Measurements from ENCODE around the gene ADARB1. TPM values are rescaled to one million over a fixed set of nuclear protein-coding genes. Genes with fewer than 3 reads are reported as not detected.

Gene ADARB1
- total RNA-seq, 1 donor from 2014 or later, result 14.0 TPM

GRCh38 chr21:45151445-45152160, 77.2 kb downstream of the ADARB1 start:
- FAIRE-seq (no peak), DNase-seq (ENCODE audit: low read depth) (no peak)
- Histone ChIP-seq H3K27me3 (ENCODE audit: control insufficient read depth, insufficient read depth, low read length) (no peaks in the 10 kb centered on the region), H3K4me3 (ENCODE audit: low read depth, low read length) (no peak overlapping the region), H3K36me3 (ENCODE audit: control insufficient read depth, insufficient read depth, low read length) (peaks cover 1% of the 10 kb centered on the region)
- no peak for TF ChIP-seq CTCF (IDR thresholded peaks at IDR 0.05; ENCODE audit: insufficient read depth, low read length, severe bottlenecking)

GRCh38 chr21:45152265-45152746, 77.9 kb downstream of the ADARB1 start:
- H3K4me3 ChIP-seq (ENCODE audit: low read depth, low read length), result no peak overlapping the region
- no peak for TF ChIP-seq CTCF (IDR thresholded peaks at IDR 0.05; ENCODE audit: insufficient read depth, low read length, severe bottlenecking)
- FAIRE-seq (no peak), DNase-seq (ENCODE audit: low read depth) (no peak)
- H3K27me3 ChIP-seq (ENCODE audit: control insufficient read depth, insufficient read depth, low read length), result no peaks in the 10 kb centered on the region
- peaks cover 1% of the 10 kb centered on the region for H3K36me3 ChIP-seq (ENCODE audit: control insufficient read depth, insufficient read depth, low read length)

GRCh38 chr21:45153358-45154318, 79.3 kb downstream of the ADARB1 start:
- FAIRE-seq (no peak), DNase-seq (ENCODE audit: low read depth) (no peak)
- H3K36me3 ChIP-seq (ENCODE audit: control insufficient read depth, insufficient read depth, low read length), result peaks cover 4% of the 10 kb centered on the region
- H3K4me3 ChIP-seq (ENCODE audit: low read depth, low read length), result no peak overlapping the region
- no peak for TF ChIP-seq CTCF (IDR thresholded peaks at IDR 0.05; ENCODE audit: insufficient read depth, low read length, severe bottlenecking)
- no peaks in the 10 kb centered on the region for H3K27me3 ChIP-seq (ENCODE audit: control insufficient read depth, insufficient read depth, low read length)

GRCh38 chr21:45154511-45155508, 80.4 kb downstream of the ADARB1 start:
- DNase-seq (ENCODE audit: low read depth) (peak; percentile 23), FAIRE-seq (no peak)
- no peaks in the 10 kb centered on the region for H3K27me3 ChIP-seq (ENCODE audit: control insufficient read depth, insufficient read depth, low read length)
- no peak overlapping the region for H3K4me3 ChIP-seq (ENCODE audit: low read depth, low read length)
- peaks cover 4% of the 10 kb centered on the region for H3K36me3 ChIP-seq (ENCODE audit: control insufficient read depth, insufficient read depth, low read length)
- no peak for TF ChIP-seq CTCF (IDR thresholded peaks at IDR 0.05; ENCODE audit: insufficient read depth, low read length, severe bottlenecking)

GRCh38 chr21:45155910-45156309, 81.5 kb downstream of the ADARB1 start:
- TF ChIP-seq CTCF (IDR thresholded peaks at IDR 0.05; ENCODE audit: insufficient read depth, low read length, severe bottlenecking), result no peak
- Histone ChIP-seq H3K36me3 (ENCODE audit: control insufficient read depth, insufficient read depth, low read length) (peaks cover 6% of the 10 kb centered on the region), H3K4me3 (ENCODE audit: low read depth, low read length) (no peak overlapping the region), H3K27me3 (ENCODE audit: control insufficient read depth, insufficient read depth, low read length) (no peaks in the 10 kb centered on the region)
- FAIRE-seq (peak; percentile 99), DNase-seq (ENCODE audit: low read depth) (no peak)

Data from bronchial epithelial cell (primary cell).